ENCODE results near the gene ATP5F1D. TPM values are rescaled to one million over a fixed set of nuclear protein-coding genes. Genes with fewer than 3 reads are reported as not detected.
A peak's percentile ranks its signal among the peaks of the same experiment; 100 is the strongest.

The ATP5F1D gene
- total and polyA plus RNA-seq, 2 of the 8 experiments (the other 6 are each of a cell fraction or from before 2014, with no cell fraction given), result 174 to 249 TPM

DNA sequence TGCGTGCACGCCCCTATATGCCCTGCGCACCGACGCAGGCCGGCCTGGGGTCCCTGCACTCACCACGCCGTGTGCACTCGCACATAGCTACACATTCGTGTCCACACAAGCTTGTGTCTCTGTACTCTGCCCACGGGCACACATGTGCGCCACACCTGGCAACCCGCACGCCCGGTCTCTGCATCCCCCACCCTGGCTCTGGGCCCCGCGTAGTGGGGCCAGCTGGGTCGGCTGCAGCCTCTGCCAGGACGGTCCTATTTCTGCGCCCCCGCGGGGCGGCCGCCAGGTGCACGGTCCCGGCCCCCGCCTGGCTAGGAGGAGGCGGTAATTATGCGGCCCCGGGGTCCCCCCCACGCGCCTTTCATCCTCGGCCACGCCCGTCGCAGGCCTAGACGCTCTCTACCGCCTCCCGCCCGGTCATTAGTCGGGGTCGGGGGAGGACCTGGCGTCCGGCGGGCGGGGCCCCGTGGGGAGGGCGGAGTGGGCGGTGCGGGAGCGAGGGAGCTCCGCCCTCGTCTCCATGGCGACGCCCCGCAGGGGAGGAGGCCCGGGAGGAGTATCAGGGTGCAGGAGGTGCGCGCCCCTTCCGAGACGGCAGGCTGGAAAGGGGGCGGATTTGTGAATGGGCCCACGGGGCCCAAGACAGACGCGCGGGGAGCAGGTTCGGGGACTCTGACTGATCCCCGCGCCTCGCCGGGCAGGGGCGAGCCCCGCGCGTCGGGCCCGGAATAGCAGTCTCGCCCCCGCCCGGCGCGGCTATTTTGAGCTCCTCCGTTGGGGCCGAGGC is 24.8 kb downstream of the ATP5F1D start:
- ChIA-PET POLR2A (ENCODE audit: partially characterized antibody) (interaction anchor here (0.6 to 19.4 kb wide), 20 partner anchors 10 to 257 kb away, joined by 3 to 456 read pairs (median 4); partner anchors contain the start of genes ATP5F1D, CBARP, FAM174C and MIDN), CTCF (ENCODE audit: partially characterized antibody) (interaction anchor here (0.6 to 15.9 kb wide), 23 partner anchors 11 to 581 kb away, joined by 3 to 212 read pairs (median 3); partner anchors contain the start of genes ATP5F1D and CNN2)
- Histone ChIP-seq H3K27me3 (replicated peaks in 1 of 4; ENCODE audit: control insufficient read depth in 3 of 4, extremely low read depth in 1 of 4, insufficient read depth in 3 of 4, low read length in 3 of 4) (peaks cover 0 to 10% (median 5%) of the 10 kb centered on the region in 4 experiments; a peak in 4 of 7 replicates), H3K56ac (replicated peaks; ENCODE audit: insufficient read length, low read depth, low read length) (peak overlapping the region; percentile 79), H2BK15ac (ENCODE audit: low read length) (peak overlapping the region; percentile 95; the same call in 1 of the 2 replicates), H3K14ac (ENCODE audit: insufficient read length) (no peak overlapping the region), H2BK20ac (ENCODE audit: low read length) (peak overlapping the region; percentile 80; the same call in 1 of the 2 replicates), H3K4me3 (ENCODE audit: extremely low read depth in 1 of 4, insufficient read depth in 2 of 4, low read depth in 3 of 4, low read length in 4 of 4) (peak overlapping the region; percentile 38 to 61 (median 48)), H4K91ac (replicated peaks; ENCODE audit: insufficient read length, low read length) (peak overlapping the region; percentile 99), H4K5ac (ENCODE audit: insufficient read length, low read depth, low read length) (peak overlapping the region; percentile 29), H3K18ac (ENCODE audit: extremely low read depth, low read length) (peak overlapping the region; percentile 93), H3K4me2 (ENCODE audit: insufficient read depth in 1 of 2, low read depth in 2 of 2, low read length in 2 of 2) (peak overlapping the region; percentile 82 to 83), H3K9ac (replicated peaks in 1 of 4; ENCODE audit: extremely low read depth in 1 of 4, low read depth in 3 of 4, low read length in 3 of 4) (peak overlapping the region in 2 of 4 experiments; percentile 25 to 38; a peak in 3 of 7 replicates), H4K20me1 (replicated peaks in 1 of 2; ENCODE audit: control insufficient read depth in 1 of 2, insufficient read depth in 2 of 2, low read length in 2 of 2) (peaks cover 2 to 15% of the 10 kb centered on the region in 2 experiments), H3K79me1 (ENCODE audit: low read depth, low read length) (peaks cover 4% of the 10 kb centered on the region; the same call in 1 of the 2 replicates), H3K23ac (ENCODE audit: insufficient read length) (no peak overlapping the region), H4K8ac (ENCODE audit: extremely low read depth, insufficient read depth, low read length) (no peak overlapping the region; the same call in 1 of the 2 replicates), H3K4me1 (replicated peaks in 1 of 4; ENCODE audit: control insufficient read depth in 3 of 4, insufficient read depth in 4 of 4, low read length in 3 of 4) (peaks cover 4 to 63% (median 48%) of the 10 kb centered on the region in 4 experiments), H2BK5ac (ENCODE audit: low read depth, low read length) (peak overlapping the region; percentile 93; the same call in 1 of the 2 replicates), H3K27ac (ENCODE audit: low read depth, low read length) (no peak overlapping the region), H3K9me3 (ENCODE audit: insufficient read depth in 2 of 2, low read depth in 1 of 2, low read length in 1 of 2) (no peaks in the 10 kb centered on the region), H2BK120ac (replicated peaks; ENCODE audit: low read depth, low read length) (peak overlapping the region; percentile 95), H3K36me3 (ENCODE audit: control insufficient read depth in 2 of 4, insufficient read depth in 4 of 4, low read length in 3 of 4) (peaks cover 6 to 9% (median 9%) of the 10 kb centered on the region in 4 experiments), H3K23me2 (ENCODE audit: low read depth, low read length) (peaks cover 31% of the 10 kb centered on the region; the same call in 1 of the 2 replicates), H2BK12ac (ENCODE audit: low read depth, low read length) (peak overlapping the region; percentile 99; the same call in 1 of the 2 replicates), H3K4ac (replicated peaks; ENCODE audit: insufficient read length, low read depth, low read length) (peak overlapping the region; percentile 92), H3K79me2 (ENCODE audit: control insufficient read depth in 1 of 2, insufficient read depth in 2 of 2, low read length in 2 of 2) (peaks cover 5 to 18% of the 10 kb centered on the region in 2 experiments), H2AK5ac (ENCODE audit: low read depth, low read length) (peak overlapping the region; percentile 87), H2AFZ (ENCODE audit: low read length) (no peak overlapping the region)
- 3% methylated on average over 39 of the region's 84 CpGs; no CpG with 5 or more reads in 1 of the 2 experiments for WGBS, 2 experiments (ENCODE audit: extremely low coverage in 1 of 2, insufficient coverage in 1 of 2, insufficient read length in 1 of 2, insufficient replicate concordance in 2 of 2, low coverage in 1 of 2, low lambda C conversion rate in 2 of 2, missing lambda C conversion rate in 1 of 2)
- FAIRE-seq (no peak), DNase-seq (ENCODE audit: low read depth in 1 of 2, low spot score in 2 of 2) (peak in 1 of 2 experiments; percentile 97)
- TF ChIP-seq, protein P1, sequence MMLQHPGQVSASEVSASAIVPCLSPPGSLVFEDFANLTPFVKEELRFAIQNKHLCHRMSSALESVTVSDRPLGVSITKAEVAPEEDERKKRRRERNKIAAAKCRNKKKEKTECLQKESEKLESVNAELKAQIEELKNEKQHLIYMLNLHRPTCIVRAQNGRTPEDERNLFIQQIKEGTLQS (IDR thresholded peaks at IDR 0.05; ENCODE audit: insufficient read depth, low read depth, low read length), result no peak
- TF ChIP-seq CHD1 (IDR thresholded peaks at IDR 0.05; ENCODE audit: low read depth, low read length) (no peak), SRF (IDR thresholded peaks at IDR 0.05; ENCODE audit: low read depth, low read length) (no peak), GTF2F1 (IDR thresholded peaks at IDR 0.05; ENCODE audit: borderline replicate concordance, low read depth, low read length) (no peak), EP300 (IDR thresholded peaks at IDR 0.05; ENCODE audit: borderline replicate concordance in 1 of 2, low read depth in 2 of 2, low read length in 2 of 2) (no peak), CREB1 (IDR thresholded peaks at IDR 0.05) (peak; percentile 59; the same call in 1 of the 2 replicates), CHD2 (IDR thresholded peaks at IDR 0.05; ENCODE audit: low read length) (no peak)
- TF ChIP-seq, protein P2, sequence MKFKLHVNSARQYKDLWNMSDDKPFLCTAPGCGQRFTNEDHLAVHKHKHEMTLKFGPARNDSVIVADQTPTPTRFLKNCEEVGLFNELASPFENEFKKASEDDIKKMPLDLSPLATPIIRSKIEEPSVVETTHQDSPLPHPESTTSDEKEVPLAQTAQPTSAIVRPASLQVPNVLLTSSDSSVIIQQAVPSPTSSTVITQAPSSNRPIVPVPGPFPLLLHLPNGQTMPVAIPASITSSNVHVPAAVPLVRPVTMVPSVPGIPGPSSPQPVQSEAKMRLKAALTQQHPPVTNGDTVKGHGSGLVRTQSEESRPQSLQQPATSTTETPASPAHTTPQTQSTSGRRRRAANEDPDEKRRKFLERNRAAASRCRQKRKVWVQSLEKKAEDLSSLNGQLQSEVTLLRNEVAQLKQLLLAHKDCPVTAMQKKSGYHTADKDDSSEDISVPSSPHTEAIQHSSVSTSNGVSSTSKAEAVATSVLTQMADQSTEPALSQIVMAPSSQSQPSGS (IDR thresholded peaks at IDR 0.05; ENCODE audit: low read length), result no peak

Measured in H1 (cell line).